HG03469 (cell line): ENCODE measurements around the gene MRPS14.

ENCODE experiments used
- ATAC-seq: cut with Tn5 transposase; IDR thresholded peaks from one replicate; pipeline ENCODE4 v1.9.1; 2021; ENCODE audit warnings: mild to moderate bottlenecking, moderate library complexity, moderate number of reproducible peaks; ENCODE audit not compliant: unreplicated experiment

MRPS14 gene

GRCh38 chr1:174988986-174989385 lies 34.2 kb downstream of the MRPS14 start:
- ATAC-seq = no peak

GRCh38 chr1:174988539-174988938 lies 34.7 kb downstream of the MRPS14 start:
- ATAC-seq = no peak

GRCh38 chr1:174984952-174985351 lies 38.3 kb downstream of the MRPS14 start:
- no peak for ATAC-seq

- ATAC-seq = no peak
Measured at GRCh38 chr1:174982971-174983689, 40.1 kb downstream of the MRPS14 start.

GRCh38 chr1:174976436-174977108 lies 46.7 kb downstream of the MRPS14 start:
- ATAC-seq = no peak

- no peak for ATAC-seq
Measured at GRCh38 chr1:174975764-174976163, 47.5 kb downstream of the MRPS14 start.

- ATAC-seq = no peak
Measured at GRCh38 chr1:174974711-174975119, 48.5 kb downstream of the MRPS14 start.

GRCh38 chr1:174971902-174972301 lies 51.3 kb downstream of the MRPS14 start:
- no peak for ATAC-seq

- ATAC-seq = no peak
Measured at GRCh38 chr1:174971466-174971865, 51.8 kb downstream of the MRPS14 start.

- no peak for ATAC-seq
Measured at GRCh38 chr1:174969977-174970376, 53.2 kb downstream of the MRPS14 start.

- peak; percentile 55 for ATAC-seq
Measured at GRCh38 chr1:174968750-174969244, 54.4 kb downstream of the MRPS14 start.

GRCh38 chr1:174967845-174968705 lies 55.1 kb downstream of the MRPS14 start:
- ATAC-seq = no peak

- ATAC-seq = no peak
Measured at GRCh38 chr1:174966008-174966572, 57.1 kb downstream of the MRPS14 start.

- ATAC-seq = no peak
Measured at GRCh38 chr1:174965362-174966007, 57.7 kb downstream of the MRPS14 start.

- no peak for ATAC-seq
Measured at GRCh38 chr1:174964972-174965361, 58.3 kb downstream of the MRPS14 start.

GRCh38 chr1:174964261-174964971 lies 58.8 kb downstream of the MRPS14 start:
- ATAC-seq = no peak

- no peak for ATAC-seq
Measured at GRCh38 chr1:174963529-174964125, 59.6 kb downstream of the MRPS14 start.
